ENCODE results near the gene FOXC1.

The FOXC1 gene

GRCh38 chr6:1645466-1646185, 35.9 kb downstream of the FOXC1 start:
- DNase-seq, result no peak

GRCh38 chr6:1651362-1651761, 41.6 kb downstream of the FOXC1 start:
- DNase-seq, result no peak

DNA sequence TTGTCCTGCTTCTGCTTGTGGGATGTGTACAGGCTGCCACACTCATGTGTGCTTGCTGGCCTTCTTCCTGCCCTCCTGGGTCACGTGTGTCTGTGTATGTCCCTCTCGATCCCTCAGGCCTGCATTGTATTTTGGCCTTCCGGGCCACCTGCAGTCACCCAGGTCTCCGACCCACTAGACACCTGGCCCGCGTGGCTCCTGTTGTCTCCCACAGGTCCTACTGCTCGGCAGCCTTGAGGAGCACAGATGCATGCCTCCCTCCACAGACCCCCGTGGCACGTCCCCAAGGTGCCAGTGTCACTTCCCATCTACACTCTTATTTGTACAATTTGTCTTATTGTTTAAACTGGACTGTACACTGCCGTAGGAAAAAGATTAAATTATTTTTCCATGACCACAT, 43.1 kb downstream of the FOXC1 start:
- DNase-seq, result no peak

DNA sequence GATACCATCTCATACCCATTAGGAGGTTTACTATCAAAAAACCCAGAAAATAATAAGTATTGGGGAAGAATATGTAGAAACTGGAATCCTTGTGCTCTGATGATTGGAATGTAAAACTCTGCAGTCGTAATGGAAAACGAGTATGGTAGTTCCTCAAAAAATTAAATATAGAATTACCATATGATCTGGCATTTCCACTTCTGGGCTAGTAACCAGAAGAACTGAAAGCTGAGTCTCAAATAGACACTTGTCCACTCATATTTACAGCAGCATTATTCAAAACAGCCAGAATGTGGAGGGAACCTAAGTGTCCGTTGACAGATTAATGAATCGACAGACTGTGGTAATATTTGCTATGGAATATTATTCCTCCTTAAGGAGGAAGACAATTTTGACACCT, 44.3 kb downstream of the FOXC1 start:
- DNase-seq, result no peak

- no peak for DNase-seq
Measured at GRCh38 chr6:1657116-1657770, 47.5 kb downstream of the FOXC1 start.

GRCh38 chr6:1657771-1658165, 48.1 kb downstream of the FOXC1 start:
- no peak for DNase-seq

- DNase-seq, result no peak
Measured at GRCh38 chr6:1658212-1659005, 48.7 kb downstream of the FOXC1 start.

- no peak for DNase-seq
Measured at GRCh38 chr6:1659816-1660215, 50.1 kb downstream of the FOXC1 start.

- no peak for DNase-seq
Measured at GRCh38 chr6:1662534-1662933, 52.8 kb downstream of the FOXC1 start.
